ENCODE results near the gene MZT2A. TPM values are rescaled to one million over a fixed set of nuclear protein-coding genes. Genes with fewer than 3 reads are reported as not detected.
"Not testable (repeated sequence)": the region's sequence is repeated elsewhere in the genome, so short reads cannot be mapped to it uniquely, and the experiment has no call there.

Gene MZT2A
- total RNA-seq, 1 experiment from 2014 or later = 100 TPM

GRCh38 chr2:131445896-131446295, 46.3 kb downstream of the MZT2A start:
- H3K27ac Mint-ChIP-seq (ENCODE audit: unreplicated experiment) = no peak overlapping the region
- CTCF ChIA-PET = no interaction called here
- BruUV-seq (replicated peaks) = no TSS peak
- TF ChIP-seq, protein P1, sequence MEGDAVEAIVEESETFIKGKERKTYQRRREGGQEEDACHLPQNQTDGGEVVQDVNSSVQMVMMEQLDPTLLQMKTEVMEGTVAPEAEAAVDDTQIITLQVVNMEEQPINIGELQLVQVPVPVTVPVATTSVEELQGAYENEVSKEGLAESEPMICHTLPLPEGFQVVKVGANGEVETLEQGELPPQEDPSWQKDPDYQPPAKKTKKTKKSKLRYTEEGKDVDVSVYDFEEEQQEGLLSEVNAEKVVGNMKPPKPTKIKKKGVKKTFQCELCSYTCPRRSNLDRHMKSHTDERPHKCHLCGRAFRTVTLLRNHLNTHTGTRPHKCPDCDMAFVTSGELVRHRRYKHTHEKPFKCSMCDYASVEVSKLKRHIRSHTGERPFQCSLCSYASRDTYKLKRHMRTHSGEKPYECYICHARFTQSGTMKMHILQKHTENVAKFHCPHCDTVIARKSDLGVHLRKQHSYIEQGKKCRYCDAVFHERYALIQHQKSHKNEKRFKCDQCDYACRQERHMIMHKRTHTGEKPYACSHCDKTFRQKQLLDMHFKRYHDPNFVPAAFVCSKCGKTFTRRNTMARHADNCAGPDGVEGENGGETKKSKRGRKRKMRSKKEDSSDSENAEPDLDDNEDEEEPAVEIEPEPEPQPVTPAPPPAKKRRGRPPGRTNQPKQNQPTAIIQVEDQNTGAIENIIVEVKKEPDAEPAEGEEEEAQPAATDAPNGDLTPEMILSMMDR (IDR thresholded peaks at IDR 0.05; ENCODE audit: unreplicated experiment) = no peak
- H3K9me3 Mint-ChIP-seq (ENCODE audit: low read depth, unreplicated experiment) = no peaks in the 10 kb centered on the region
- intact Hi-C loops (cut with micrococcal nuclease; ENCODE audit: unreplicated experiment) = no loop called here
- H3K4me3 Mint-ChIP-seq (ENCODE audit: low read depth, unreplicated experiment) = no peak overlapping the region
- peaks cover 3% of the 10 kb centered on the region for H3K36me3 Mint-ChIP-seq (ENCODE audit: insufficient read depth, unreplicated experiment)
- H3K4me1 Mint-ChIP-seq (ENCODE audit: low read depth, unreplicated experiment) = no peaks in the 10 kb centered on the region
- H3K27me3 Mint-ChIP-seq (ENCODE audit: unreplicated experiment) = peaks cover 55% of the 10 kb centered on the region
- no peak for DNase-seq

GRCh38 chr2:131445515-131445797, 46.7 kb downstream of the MZT2A start:
- H3K9me3 Mint-ChIP-seq (ENCODE audit: low read depth, unreplicated experiment); intact Hi-C loops (cut with micrococcal nuclease; ENCODE audit: unreplicated experiment); H3K4me1 Mint-ChIP-seq (ENCODE audit: low read depth, unreplicated experiment); DNase-seq; H3K27ac Mint-ChIP-seq (ENCODE audit: unreplicated experiment); H3K4me3 Mint-ChIP-seq (ENCODE audit: low read depth, unreplicated experiment); BruUV-seq (replicated peaks); CTCF ChIA-PET; H3K36me3 Mint-ChIP-seq (ENCODE audit: insufficient read depth, unreplicated experiment): not testable (repeated sequence)
- peaks cover 59% of the 10 kb centered on the region for H3K27me3 Mint-ChIP-seq (ENCODE audit: unreplicated experiment)

DNA sequence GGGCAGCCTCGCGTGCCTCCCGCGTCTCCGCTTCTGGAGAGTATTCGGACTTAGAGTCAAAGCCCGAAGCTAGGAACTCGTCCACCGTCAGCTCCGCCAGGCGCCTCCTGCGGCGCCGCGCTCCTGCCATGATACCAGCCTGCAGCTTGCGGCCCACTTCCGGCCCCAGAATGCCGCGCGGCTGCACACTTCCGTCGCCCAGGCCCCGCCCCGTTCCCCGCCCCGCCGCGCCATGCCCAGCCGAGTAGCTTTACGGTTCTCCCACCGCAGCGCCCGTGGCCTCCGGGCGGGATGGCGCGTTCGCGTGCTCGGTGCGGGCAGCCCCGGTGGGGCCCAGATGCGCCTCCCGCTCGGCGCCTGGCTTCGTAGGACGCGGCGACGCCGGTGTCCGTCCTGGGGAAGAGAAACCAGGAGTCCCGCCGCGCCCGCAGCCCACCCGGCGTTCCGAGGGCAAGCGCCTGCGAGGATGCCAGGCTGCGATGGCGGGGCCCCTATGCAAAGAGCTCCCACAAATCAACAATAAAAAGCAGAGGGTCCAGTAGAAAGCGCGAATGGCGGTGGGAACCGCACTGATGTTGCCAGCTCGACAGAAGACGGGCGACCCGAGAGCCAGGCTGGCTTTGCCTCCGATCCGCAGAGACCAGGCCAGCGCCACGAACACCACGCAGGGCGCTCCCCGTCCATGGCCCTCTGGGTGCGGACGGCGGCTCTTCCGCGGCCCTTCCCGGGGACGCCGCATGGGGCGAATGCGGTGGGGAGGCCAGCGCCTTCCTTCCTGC, 47.3 kb downstream of the MZT2A start:
- H3K9me3 Mint-ChIP-seq (ENCODE audit: low read depth, unreplicated experiment); intact Hi-C loops (cut with micrococcal nuclease; ENCODE audit: unreplicated experiment); H3K4me1 Mint-ChIP-seq (ENCODE audit: low read depth, unreplicated experiment); BruUV-seq (replicated peaks); H3K4me3 Mint-ChIP-seq (ENCODE audit: low read depth, unreplicated experiment); CTCF ChIA-PET; H3K36me3 Mint-ChIP-seq (ENCODE audit: insufficient read depth, unreplicated experiment); H3K27ac Mint-ChIP-seq (ENCODE audit: unreplicated experiment); DNase-seq: not testable (repeated sequence)
- H3K27me3 Mint-ChIP-seq (ENCODE audit: unreplicated experiment) = peaks cover 61% of the 10 kb centered on the region

- H3K36me3 Mint-ChIP-seq (ENCODE audit: insufficient read depth, unreplicated experiment); H3K27ac Mint-ChIP-seq (ENCODE audit: unreplicated experiment); DNase-seq; H3K4me3 Mint-ChIP-seq (ENCODE audit: low read depth, unreplicated experiment); H3K4me1 Mint-ChIP-seq (ENCODE audit: low read depth, unreplicated experiment); intact Hi-C loops (cut with micrococcal nuclease; ENCODE audit: unreplicated experiment); CTCF ChIA-PET; BruUV-seq (replicated peaks); H3K9me3 Mint-ChIP-seq (ENCODE audit: low read depth, unreplicated experiment): not testable (repeated sequence)
- H3K27me3 Mint-ChIP-seq (ENCODE audit: unreplicated experiment) = peaks cover 39% of the 10 kb centered on the region
Observed at GRCh38 chr2:131440742-131441468, 51.3 kb downstream of the MZT2A start.

Small RNA genes within 50 kb of the gene (microRNA-seq; reads per million reads assigned to microRNA genes)
- not detected for gene MIR4784

Other genes starting within 250 kb of the MZT2A start
- 0.17 and 0.24 TPM in 2 replicates for gene RAB6D, start 128.2 kb downstream of the MZT2A start, total RNA-seq (2022)
- not detected in 2 replicates for gene TUBA3D, start 16.3 kb downstream of the MZT2A start, total RNA-seq (2022)
- gene CCDC74A, start 35.5 kb upstream of the MZT2A start, total RNA-seq (2022) = 1.2 and 2.0 TPM in 2 replicates